Measurements from ENCODE around the gene TSTD1. TPM values are rescaled to one million over a fixed set of nuclear protein-coding genes. Genes with fewer than 3 reads are reported as not detected.

The TSTD1 gene
- total and polyA plus RNA-seq, 10 of the 15 experiments (the other 5 are each of a cell fraction or from before 2014, with no cell fraction given), result 33.3 to 145 (median 89.4) TPM

DNA sequence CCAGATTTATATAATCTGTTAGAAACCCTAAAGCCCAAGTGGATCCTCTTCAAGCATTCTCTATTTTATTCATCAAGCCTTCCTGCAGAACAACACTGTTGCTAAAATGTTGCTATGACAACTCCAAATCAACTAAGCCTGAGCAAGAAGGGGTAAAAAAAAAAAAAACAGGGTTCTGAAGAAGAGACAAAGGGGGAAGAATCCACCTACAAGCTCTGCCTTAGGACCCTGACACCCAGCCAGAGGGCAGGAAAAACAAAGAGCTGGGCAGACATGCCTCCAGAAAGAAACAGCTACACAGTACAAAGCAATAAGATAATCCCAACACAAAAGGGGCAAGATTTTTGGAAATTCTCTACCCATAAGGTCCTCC is 5.8 kb upstream of the TSTD1 start:
- no peak for FAIRE-seq
- intact Hi-C loops (cut with micrococcal nuclease; ENCODE audit: unreplicated experiment), result loop anchor here (5.0 kb wide), 1 partner anchor 52 kb away; no protein-coding TSS in a partner anchor
- H3K4me1 ChIP-seq (ENCODE audit: control insufficient read depth, insufficient read depth, low read length), result peaks cover 19% of the 10 kb centered on the region

DNA sequence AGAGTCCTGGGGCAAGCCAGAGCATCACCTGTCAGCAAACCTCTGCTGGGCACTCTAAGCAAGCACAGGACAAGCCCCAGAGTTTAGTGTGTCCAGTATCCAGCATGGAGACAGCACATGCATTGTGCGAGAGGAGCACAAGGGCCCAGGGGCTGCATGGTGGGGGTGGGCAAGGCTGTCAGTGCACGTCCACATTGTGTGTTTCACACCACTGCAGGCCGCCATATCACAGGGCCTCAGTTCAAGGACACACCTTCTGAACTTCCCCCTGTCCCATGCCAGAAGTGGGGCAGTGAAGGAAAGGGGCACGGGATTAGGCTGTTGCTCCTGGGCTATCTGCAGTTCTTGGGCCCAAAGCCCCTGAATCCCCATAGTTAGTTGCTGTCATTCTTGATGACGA is 782 bp upstream of the TSTD1 start:
- TF ChIP-seq SMAD1 (IDR thresholded peaks at IDR 0.05; ENCODE audit: low read depth, partially characterized antibody) (no peak), EGR1 (IDR thresholded peaks at IDR 0.05; ENCODE audit: borderline replicate concordance in 1 of 2, low read depth in 2 of 2, low read length in 2 of 2) (no peak), HDAC2 (IDR thresholded peaks at IDR 0.05) (no peak), SIX5 (IDR thresholded peaks at IDR 0.05; ENCODE audit: low read depth, low read length, severe bottlenecking) (no peak), STAT3 (IDR thresholded peaks at IDR 0.05; ENCODE audit: low read depth, low read length) (no peak), MTA2 (IDR thresholded peaks at IDR 0.05; ENCODE audit: low read depth) (no peak)
- H3K36me3 ChIP-seq (ENCODE audit: control insufficient read depth in 2 of 2, insufficient read depth in 2 of 2, low read length in 1 of 2), result peaks cover 22 to 34% of the 10 kb centered on the region in 2 experiments
- ChIA-PET CTCF (interaction anchor here (0.9 to 11.1 kb wide), 9 partner anchors 18 to 101 kb away, joined by 3 to 181 read pairs (median 18); partner anchors contain the start of genes ARHGAP30, F11R and KLHDC9), POLR2A (interaction anchor here (0.6 to 2.2 kb wide), 12 partner anchors 18 to 332 kb away, joined by 3 to 21 read pairs (median 4); partner anchors contain the start of genes ARHGAP30 and F11R), SMC1A (ENCODE audit: uncharacterized antibody, unreplicated experiment) (interaction anchor here (0.6 to 6.3 kb wide), 9 partner anchors 8 to 116 kb away, joined by 3 to 51 read pairs (median 8); partner anchors contain the start of genes ARHGAP30 and F11R), RAD21 (ENCODE audit: unreplicated experiment) (interaction anchor here (1.7 to 4.2 kb wide), 6 partner anchors 14 to 43 kb away, joined by 4 to 22 read pairs (median 13); partner anchors contain the start of genes ARHGAP30 and F11R)
- peaks cover 14% of the 10 kb centered on the region for H3K4me1 ChIP-seq (ENCODE audit: control insufficient read depth, insufficient read depth, low read length)
- intact Hi-C loops (cut with micrococcal nuclease; ENCODE audit: unreplicated experiment) (no loop called here), in situ Hi-C loops (cut with MboI) (no loop called here)
- no peak overlapping the region for H2AFZ ChIP-seq (ENCODE audit: control insufficient read depth, low read depth, low read length)
- H3K4me2 ChIP-seq (ENCODE audit: control insufficient read depth, insufficient read depth), result peak overlapping the region; percentile 57
- no peak overlapping the region for H3K27ac ChIP-seq (ENCODE audit: control insufficient read depth, insufficient read depth)
- 67% methylated on average over 5 of the region's 5 CpGs for WGBS (ENCODE audit: insufficient coverage, insufficient replicate concordance, low lambda C conversion rate, missing lambda C conversion rate)
- no peak overlapping the region for H3K4me3 ChIP-seq
- H3K79me2 ChIP-seq (ENCODE audit: control insufficient read depth, insufficient read depth, low read length), result peaks cover 16% of the 10 kb centered on the region
- DNase-seq (ENCODE audit: low read depth, low spot score) (no peak), ATAC-seq (no peak), FAIRE-seq (no peak)
- no TSS peak for BruUV-seq (replicated peaks)
- no peak overlapping the region for H3K9ac ChIP-seq (ENCODE audit: control insufficient read depth, insufficient read depth, low read length)
- H3K27me3 ChIP-seq (replicated peaks in 1 of 2; ENCODE audit: control insufficient read depth in 2 of 2, insufficient read depth in 2 of 2, low read length in 1 of 2), result no peaks in the 10 kb centered on the region
- H4K20me1 ChIP-seq (ENCODE audit: control insufficient read depth, insufficient read depth), result no peaks in the 10 kb centered on the region
- no peaks in the 10 kb centered on the region for H3K9me3 ChIP-seq (replicated peaks; ENCODE audit: control insufficient read depth, insufficient read depth, low read length)

More for the DNA sequence above, 5.8 kb upstream of the TSTD1 start:
- ChIA-PET SMC1A (ENCODE audit: uncharacterized antibody, unreplicated experiment) (interaction anchor here (0.6 to 7.5 kb wide), 11 partner anchors 12 to 303 kb away, joined by 3 to 134 read pairs (median 5); partner anchors contain the start of genes ARHGAP30, DEDD, F11R and KLHDC9), CTCF (interaction anchor here (0.6 to 11.1 kb wide), 14 partner anchors 17 to 1761 kb away, joined by 3 to 181 read pairs (median 4); partner anchors contain the start of genes ARHGAP30, ITLN1, KLHDC9 and PPOX), POLR2A (interaction anchor here (0.7 to 5.2 kb wide), 9 partner anchors 9 to 272 kb away, joined by 3 to 139 read pairs (median 4); partner anchors contain the start of genes ARHGAP30 and F11R), RAD21 (ENCODE audit: unreplicated experiment) (interaction anchor here (0.7 to 4.8 kb wide), 9 partner anchors 23 to 95 kb away, joined by 3 to 107 read pairs (median 10); partner anchors contain the start of genes ARHGAP30, F11R and KLHDC9)
- DNase-seq (ENCODE audit: low read depth, low spot score) (no peak), ATAC-seq (no peak)
- peak overlapping the region; percentile 90 for H3K4me3 ChIP-seq
- peak; percentile 49; the same call in 1 of the 2 replicates for TF ChIP-seq BMI1 (IDR thresholded peaks at IDR 0.05; ENCODE audit: borderline replicate concordance)
- no peak for TF ChIP-seq POLR2A (IDR thresholded peaks at IDR 0.05; ENCODE audit: low read depth, low read length)
- 0 out of 2 replicates have a peak, but pooled peaks have one; percentile 60 for TF ChIP-seq NBN (IDR thresholded peaks at IDR 0.05)
- H3K9me3 ChIP-seq (replicated peaks; ENCODE audit: control insufficient read depth, insufficient read depth, low read length), result no peaks in the 10 kb centered on the region
- H4K20me1 ChIP-seq (ENCODE audit: control insufficient read depth, insufficient read depth), result no peaks in the 10 kb centered on the region
- peak overlapping the region; percentile 95 for H3K9ac ChIP-seq (ENCODE audit: control insufficient read depth, insufficient read depth, low read length)
- H3K36me3 ChIP-seq (ENCODE audit: control insufficient read depth in 2 of 2, insufficient read depth in 2 of 2, low read length in 1 of 2), result peaks cover 26 to 34% of the 10 kb centered on the region in 2 experiments
- peak overlapping the region; percentile 2; the same call in 1 of the 2 replicates for H2AFZ ChIP-seq (ENCODE audit: control insufficient read depth, low read depth, low read length)
- H3K27ac ChIP-seq (ENCODE audit: control insufficient read depth, insufficient read depth), result peak overlapping the region; percentile 100
- H3K79me2 ChIP-seq (ENCODE audit: control insufficient read depth, insufficient read depth, low read length), result peaks cover 22% of the 10 kb centered on the region
- no peaks in the 10 kb centered on the region for H3K27me3 ChIP-seq (replicated peaks in 1 of 2; ENCODE audit: control insufficient read depth in 2 of 2, insufficient read depth in 2 of 2, low read length in 1 of 2)
- in situ Hi-C loops (cut with MboI), result no loop called here
- peak overlapping the region; percentile 89 for H3K4me2 ChIP-seq (ENCODE audit: control insufficient read depth, insufficient read depth)
- no TSS peak for BruUV-seq (replicated peaks)
